Neural cell (in vitro differentiated cells): ENCODE data around the gene MAGEA2.
"Not testable (repeated sequence)": the region's sequence is repeated elsewhere in the genome, so short reads cannot be mapped to it uniquely, and the experiment has no call there.

ENCODE experiments used
- CTCF ChIP-seq: fragments of 450-650 bp; IDR thresholded peaks from 2 replicates; pipeline ENCODE4 v1.5.1; 2014; ENCODE audit warnings: antibody characterized with exemption, mild to moderate bottlenecking, moderate library complexity; ENCODE audit not compliant: poor library complexity, severe bottlenecking
- EP300 ChIP-seq: fragments of 450-650 bp; conservative IDR thresholded peaks from 2 replicates; pipeline ENCODE4 v1.6.1; 2014; ENCODE audit warnings: antibody characterized with exemption, mild to moderate bottlenecking, moderate library complexity; ENCODE audit not compliant: poor library complexity, severe bottlenecking
- EZH2 ChIP-seq: fragments of 200-600, 300-800 bp; shearing (Covaris generic), sonication (generic); IDR thresholded peaks from 2 replicates; pipeline ENCODE4 v1.6.1; 2014; ENCODE audit warnings: antibody characterized with exemption, low read length, borderline replicate concordance, mild to moderate bottlenecking; ENCODE audit not compliant: insufficient read depth, poor library complexity, severe bottlenecking
- MXI1 ChIP-seq: fragments of 450-650 bp; conservative IDR thresholded peaks from 2 replicates; pipeline ENCODE4 v1.6.1; 2014; ENCODE audit warnings: antibody characterized with exemption, mild to moderate bottlenecking; ENCODE audit not compliant: poor library complexity, severe bottlenecking
- POLR2AphosphoS5 ChIP-seq: IDR thresholded peaks from 2 replicates; pipeline ENCODE4 v1.6.1; 2012
- RAD21 ChIP-seq: fragments of 450-650 bp; conservative IDR thresholded peaks from 2 replicates; pipeline ENCODE4 v1.6.1; 2014; ENCODE audit warnings: antibody characterized with exemption, mild to moderate bottlenecking, moderate library complexity
- SMC3 ChIP-seq: fragments of 450-650 bp; conservative IDR thresholded peaks from 2 replicates; pipeline ENCODE4 v1.6.1; 2014; ENCODE audit warnings: antibody characterized with exemption, mild to moderate bottlenecking, moderate library complexity; ENCODE audit not compliant: poor library complexity

- TF ChIP-seq EZH2, CTCF, POLR2AphosphoS5, SMC3, MXI1, EP300, RAD21: not testable (repeated sequence)
These were observed 12.9 kb upstream of the MAGEA2 start for GRCh38 chrX:152766562-152766961.
